Measurements from ENCODE around the gene XKR3. TPM values are rescaled to one million over a fixed set of nuclear protein-coding genes. Genes with fewer than 3 reads are reported as not detected.

The XKR3 gene
- total RNA-seq, 2 donors from 2014 or later: 0.23 to 0.24 TPM

DNA sequence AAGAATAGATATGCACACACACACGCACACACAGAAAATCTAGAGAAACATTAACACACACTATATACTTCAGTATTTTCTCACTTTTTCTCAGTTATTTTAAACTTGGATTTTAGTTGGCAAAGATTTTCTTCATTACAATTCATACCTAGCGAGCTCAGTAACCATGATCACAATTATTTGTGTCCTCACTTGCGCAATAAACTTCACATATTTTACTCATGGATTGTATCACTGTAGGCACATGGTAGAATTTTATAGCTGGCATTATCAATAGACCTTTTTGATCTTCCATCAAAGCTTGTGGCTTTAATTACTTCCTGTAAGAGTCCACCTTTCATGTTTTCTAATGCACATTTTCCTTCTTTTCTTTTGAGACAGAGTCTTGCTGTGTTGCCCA is 4.8 kb upstream of the XKR3 start:
- Mint-ChIP-seq H3K4me1 (ENCODE audit: low read depth) (peaks cover 14% of the 10 kb centered on the region), H3K27me3 (ENCODE audit: low read depth) (no peaks in the 10 kb centered on the region), H3K4me3 (no peak overlapping the region), H3K36me3 (ENCODE audit: insufficient read depth in 2 of 2) (no peaks in the 10 kb centered on the region), H3K9me3 (no peaks in the 10 kb centered on the region), H3K27ac (no peak overlapping the region)
- no peak for DNase-seq
- ATAC-seq (replicated peaks in 1 of 2): no peak

GRCh38 chr22:16828876-16829275 is 3.7 kb upstream of the XKR3 start:
- Mint-ChIP-seq H3K4me3 (no peak overlapping the region), H3K4me1 (ENCODE audit: low read depth) (peaks cover 25% of the 10 kb centered on the region), H3K27ac (no peak overlapping the region), H3K36me3 (ENCODE audit: insufficient read depth in 2 of 2) (no peaks in the 10 kb centered on the region), H3K9me3 (no peaks in the 10 kb centered on the region), H3K27me3 (ENCODE audit: low read depth) (no peaks in the 10 kb centered on the region)
- DNase-seq: no peak
- ATAC-seq (replicated peaks in 1 of 2): peak in 1 of 2 donors; percentile 28

GRCh38 chr22:16827506-16827905 is 2.3 kb upstream of the XKR3 start:
- H3K27me3 Mint-ChIP-seq (ENCODE audit: low read depth): no peaks in the 10 kb centered on the region
- no peak for ATAC-seq (replicated peaks in 1 of 2)

GRCh38 chr22:16819249-16819648 is 6.0 kb downstream of the XKR3 start:
- H3K36me3 Mint-ChIP-seq (ENCODE audit: insufficient read depth in 2 of 2): peaks cover 0 to 9% of the 10 kb centered on the region in 2 donors
- no peak overlapping the region for H3K27ac Mint-ChIP-seq
- peaks cover 1 to 4% of the 10 kb centered on the region in 2 donors for H3K9me3 Mint-ChIP-seq
- H3K27me3 Mint-ChIP-seq (ENCODE audit: low read depth): peaks cover 14% of the 10 kb centered on the region
- ATAC-seq (replicated peaks in 1 of 2): no peak
- DNase-seq: no peak
- peaks cover 7% of the 10 kb centered on the region for H3K4me1 Mint-ChIP-seq (ENCODE audit: low read depth)
- H3K4me3 Mint-ChIP-seq: no peak overlapping the region

More at GRCh38 chr22:16827506-16827905, 2.3 kb upstream of the XKR3 start:
- DNase-seq: no peak
- Mint-ChIP-seq H3K4me1 (ENCODE audit: low read depth) (peaks cover 29% of the 10 kb centered on the region), H3K36me3 (ENCODE audit: insufficient read depth in 2 of 2) (peaks cover 0 to 5% of the 10 kb centered on the region in 2 donors), H3K27ac (no peak overlapping the region), H3K9me3 (peaks cover 0 to 4% of the 10 kb centered on the region in 2 donors), H3K4me3 (no peak overlapping the region)

DNA sequence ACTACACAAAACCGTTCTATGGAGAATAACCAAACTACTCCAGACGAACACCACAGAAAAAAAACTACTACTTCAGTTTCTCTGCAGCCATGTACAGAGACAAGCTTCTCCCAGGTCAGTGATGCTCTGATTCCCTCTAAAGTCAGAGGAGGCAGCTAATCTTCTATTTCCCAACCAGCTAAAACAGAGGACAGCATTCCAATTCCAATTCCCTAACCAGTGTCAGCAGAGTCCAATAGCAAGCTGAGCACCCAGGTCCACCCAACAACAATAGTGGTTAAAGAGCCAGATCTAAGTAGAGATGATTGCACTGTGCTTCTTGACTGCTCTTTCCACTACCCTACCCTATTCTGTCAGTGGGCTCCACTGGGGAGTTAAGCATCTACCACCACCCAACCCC is 6.7 kb downstream of the XKR3 start:
- H3K4me3 Mint-ChIP-seq: no peak overlapping the region
- ATAC-seq (replicated peaks in 1 of 2): no peak
- H3K27ac Mint-ChIP-seq: no peak overlapping the region

GRCh38 chr22:16815073-16815472 is 10.1 kb downstream of the XKR3 start:
- H3K9me3 Mint-ChIP-seq: peaks cover 0 to 1% of the 10 kb centered on the region in 2 donors
- peaks cover 0 to 4% of the 10 kb centered on the region in 2 donors for H3K36me3 Mint-ChIP-seq (ENCODE audit: insufficient read depth in 2 of 2)
- H3K4me3 Mint-ChIP-seq: no peak overlapping the region
- peaks cover 14% of the 10 kb centered on the region for H3K27me3 Mint-ChIP-seq (ENCODE audit: low read depth)
- ATAC-seq (replicated peaks in 1 of 2) (no peak), DNase-seq (no peak)
- H3K27ac Mint-ChIP-seq: no peak overlapping the region
- H3K4me1 Mint-ChIP-seq (ENCODE audit: low read depth): no peaks in the 10 kb centered on the region

More for the DNA sequence above, 6.7 kb downstream of the XKR3 start:
- peaks cover 1 to 4% of the 10 kb centered on the region in 2 donors for H3K9me3 Mint-ChIP-seq
- H3K36me3 Mint-ChIP-seq (ENCODE audit: insufficient read depth in 2 of 2): peaks cover 0 to 9% of the 10 kb centered on the region in 2 donors
- no peaks in the 10 kb centered on the region for H3K4me1 Mint-ChIP-seq (ENCODE audit: low read depth)
- H3K27me3 Mint-ChIP-seq (ENCODE audit: low read depth): peaks cover 14% of the 10 kb centered on the region
- no peak for DNase-seq

DNA sequence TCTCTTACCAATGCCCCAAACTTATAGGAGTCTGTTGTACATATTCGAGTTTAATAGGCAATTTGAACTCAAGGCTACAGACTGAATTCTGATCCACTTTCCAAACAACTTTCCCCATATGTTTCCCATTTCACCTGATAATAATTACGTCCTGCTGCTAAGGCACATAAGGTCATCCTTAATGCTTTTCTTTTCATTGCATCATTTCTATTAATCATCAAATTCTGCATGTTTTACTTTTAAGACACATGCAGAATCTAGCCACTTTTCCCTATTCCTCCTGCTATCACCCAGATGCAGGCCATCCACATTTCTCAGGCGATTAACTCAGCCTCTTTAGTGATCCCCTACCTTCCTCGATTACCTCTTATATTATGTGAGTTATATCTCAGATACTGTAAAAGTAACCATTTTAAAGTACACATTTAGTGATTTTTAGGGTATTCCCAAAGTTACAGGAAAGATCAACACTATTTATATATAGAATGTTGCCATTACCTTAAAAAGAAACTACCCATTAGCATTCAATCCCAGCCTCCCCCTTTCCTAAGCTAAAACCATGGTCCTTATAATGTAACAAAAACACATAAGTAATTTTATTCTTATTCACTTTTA is 14.9 kb downstream of the XKR3 start:
- Mint-ChIP-seq H3K9me3 (peaks cover 0 to 1% of the 10 kb centered on the region in 2 donors), H3K27me3 (ENCODE audit: low read depth) (no peaks in the 10 kb centered on the region), H3K36me3 (ENCODE audit: insufficient read depth in 2 of 2) (no peaks in the 10 kb centered on the region), H3K27ac (no peak overlapping the region), H3K4me1 (ENCODE audit: low read depth) (no peaks in the 10 kb centered on the region), H3K4me3 (no peak overlapping the region)
- ATAC-seq (replicated peaks in 1 of 2) (no peak), DNase-seq (no peak)

GRCh38 chr22:16808744-16809143 is 16.5 kb downstream of the XKR3 start:
- DNase-seq (no peak), ATAC-seq (replicated peaks in 1 of 2) (no peak)
- H3K36me3 Mint-ChIP-seq (ENCODE audit: insufficient read depth in 2 of 2): no peaks in the 10 kb centered on the region
- H3K4me3 Mint-ChIP-seq: no peak overlapping the region
- H3K27ac Mint-ChIP-seq: no peak overlapping the region
- no peaks in the 10 kb centered on the region for H3K9me3 Mint-ChIP-seq
- no peaks in the 10 kb centered on the region for H3K4me1 Mint-ChIP-seq (ENCODE audit: low read depth)
- no peaks in the 10 kb centered on the region for H3K27me3 Mint-ChIP-seq (ENCODE audit: low read depth)

- Mint-ChIP-seq H3K4me3 (no peak overlapping the region), H3K9me3 (no peaks in the 10 kb centered on the region), H3K36me3 (ENCODE audit: insufficient read depth in 2 of 2) (no peaks in the 10 kb centered on the region), H3K27ac (no peak overlapping the region), H3K4me1 (ENCODE audit: low read depth) (no peaks in the 10 kb centered on the region), H3K27me3 (ENCODE audit: low read depth) (no peaks in the 10 kb centered on the region)
- DNase-seq (no peak), ATAC-seq (replicated peaks in 1 of 2) (no peak)
These were observed 18.1 kb downstream of the XKR3 start for GRCh38 chr22:16807109-16807508.

GRCh38 chr22:16806401-16806800 is 18.8 kb downstream of the XKR3 start:
- no peak overlapping the region for H3K4me3 Mint-ChIP-seq
- H3K27ac Mint-ChIP-seq: no peak overlapping the region
- no peaks in the 10 kb centered on the region for H3K36me3 Mint-ChIP-seq (ENCODE audit: insufficient read depth in 2 of 2)
- DNase-seq: no peak
- no peaks in the 10 kb centered on the region for H3K9me3 Mint-ChIP-seq
- H3K4me1 Mint-ChIP-seq (ENCODE audit: low read depth): no peaks in the 10 kb centered on the region
- ATAC-seq (replicated peaks in 1 of 2): no peak
- no peaks in the 10 kb centered on the region for H3K27me3 Mint-ChIP-seq (ENCODE audit: low read depth)

- H3K4me3 Mint-ChIP-seq: no peak overlapping the region
- H3K27me3 Mint-ChIP-seq (ENCODE audit: low read depth): no peaks in the 10 kb centered on the region
- no peak for DNase-seq
- H3K27ac Mint-ChIP-seq: no peak overlapping the region
- no peak for ATAC-seq (replicated peaks in 1 of 2)
- H3K36me3 Mint-ChIP-seq (ENCODE audit: insufficient read depth in 2 of 2): no peaks in the 10 kb centered on the region
- no peaks in the 10 kb centered on the region for H3K9me3 Mint-ChIP-seq
- no peaks in the 10 kb centered on the region for H3K4me1 Mint-ChIP-seq (ENCODE audit: low read depth)
These were observed 20.3 kb downstream of the XKR3 start for GRCh38 chr22:16804882-16805281.

DNA sequence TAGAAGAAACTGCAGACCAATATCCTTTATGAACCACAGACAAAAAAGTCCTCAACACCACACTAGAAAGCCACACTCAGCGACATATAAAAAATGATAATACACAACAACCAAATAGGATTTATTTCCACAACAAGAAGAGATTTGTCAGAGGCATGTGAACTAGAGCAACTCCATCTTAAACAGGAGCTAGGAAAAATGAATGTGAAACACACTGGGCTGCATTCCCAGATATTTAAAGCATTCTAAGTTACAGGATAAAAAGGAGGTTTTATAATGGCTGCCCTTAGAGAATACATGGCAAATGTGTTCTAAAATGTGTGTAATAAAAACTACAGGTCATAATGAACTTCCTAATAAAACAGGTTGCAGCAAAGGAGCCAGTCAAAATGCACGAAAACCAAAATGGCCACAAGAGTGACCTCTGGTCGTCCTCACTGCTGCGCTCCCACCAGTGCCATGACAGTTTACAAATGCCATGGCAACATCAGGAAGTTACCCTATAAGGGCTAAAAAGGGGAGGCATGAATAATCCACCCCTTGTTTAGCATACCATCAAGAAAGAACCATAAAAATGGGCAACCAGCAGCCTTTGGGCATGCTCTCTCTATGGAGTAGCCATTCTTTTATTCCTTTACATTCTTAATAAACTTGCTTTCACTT is 21.8 kb downstream of the XKR3 start:
- no peaks in the 10 kb centered on the region for H3K36me3 Mint-ChIP-seq (ENCODE audit: insufficient read depth in 2 of 2)
- DNase-seq (no peak), ATAC-seq (replicated peaks in 1 of 2) (no peak)
- no peaks in the 10 kb centered on the region for H3K27me3 Mint-ChIP-seq (ENCODE audit: low read depth)
- H3K4me1 Mint-ChIP-seq (ENCODE audit: low read depth): no peaks in the 10 kb centered on the region
- no peak overlapping the region for H3K4me3 Mint-ChIP-seq
- no peaks in the 10 kb centered on the region for H3K9me3 Mint-ChIP-seq
- no peak overlapping the region for H3K27ac Mint-ChIP-seq

DNA sequence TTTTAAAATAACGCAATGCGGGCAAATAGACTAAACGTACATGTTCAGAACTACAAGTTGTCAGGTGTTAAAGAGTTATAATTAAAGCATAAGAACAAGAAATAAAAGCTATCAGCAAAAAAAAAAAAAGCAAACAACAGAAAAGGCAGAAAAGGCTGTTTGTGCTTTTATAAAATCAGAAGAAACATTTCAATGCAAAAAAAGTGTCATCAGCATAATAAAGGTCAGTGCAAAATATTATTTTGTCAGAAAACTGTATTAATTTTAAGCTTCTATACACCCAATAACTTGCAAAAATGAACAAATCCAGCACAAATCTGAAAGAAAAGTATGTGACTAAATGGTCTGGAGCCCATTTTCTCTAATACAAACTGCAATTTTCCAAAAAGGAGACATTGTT is 23.6 kb downstream of the XKR3 start:
- Mint-ChIP-seq H3K27ac (no peak overlapping the region), H3K36me3 (ENCODE audit: insufficient read depth in 2 of 2) (no peaks in the 10 kb centered on the region), H3K4me3 (no peak overlapping the region), H3K9me3 (no peaks in the 10 kb centered on the region), H3K4me1 (ENCODE audit: low read depth) (no peaks in the 10 kb centered on the region), H3K27me3 (ENCODE audit: low read depth) (no peaks in the 10 kb centered on the region)
- DNase-seq (no peak), ATAC-seq (replicated peaks in 1 of 2) (no peak)

- no peak for ATAC-seq (replicated peaks in 1 of 2)
- Mint-ChIP-seq H3K36me3 (ENCODE audit: insufficient read depth in 2 of 2) (no peaks in the 10 kb centered on the region), H3K4me3 (no peak overlapping the region), H3K9me3 (no peaks in the 10 kb centered on the region), H3K27ac (no peak overlapping the region), H3K4me1 (ENCODE audit: low read depth) (no peaks in the 10 kb centered on the region), H3K27me3 (ENCODE audit: low read depth) (no peaks in the 10 kb centered on the region)
- DNase-seq: no peak
These were observed 24.1 kb downstream of the XKR3 start for GRCh38 chr22:16801088-16801487.

All from activated T-cell treated with anti-CD3 and anti-CD28 coated beads, Interleukin-2, amount 50 U/mL, for 72 hours (primary cell).